ENCODE results near the gene MOBP.
"Not testable (repeated sequence)": the region's sequence is repeated elsewhere in the genome, so short reads cannot be mapped to it uniquely, and the experiment has no call there.

Gene MOBP

DNA sequence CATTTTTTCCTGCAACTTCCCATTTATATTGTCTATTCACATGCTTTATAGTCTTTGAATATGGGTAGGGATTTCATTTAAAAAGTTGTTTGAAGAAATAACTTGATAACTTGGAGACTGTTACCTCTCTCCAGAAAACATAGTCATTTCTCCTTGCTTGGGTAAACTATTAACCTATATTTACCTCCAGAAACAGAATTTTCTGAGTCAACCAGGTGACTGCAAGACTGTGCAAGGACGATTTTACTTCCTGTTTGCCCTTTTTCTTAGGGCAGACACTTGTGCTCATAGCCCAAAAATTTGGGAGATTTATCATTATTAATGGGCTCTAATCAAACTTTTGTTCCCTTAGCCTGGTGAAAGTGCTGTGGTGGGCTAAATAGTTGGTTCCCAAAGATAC, 14.3 kb upstream of the MOBP start:
- DNase-seq = no peak

GRCh38 chr3:39453872-39454271, 13.6 kb upstream of the MOBP start:
- DNase-seq = not testable (repeated sequence)

DNA sequence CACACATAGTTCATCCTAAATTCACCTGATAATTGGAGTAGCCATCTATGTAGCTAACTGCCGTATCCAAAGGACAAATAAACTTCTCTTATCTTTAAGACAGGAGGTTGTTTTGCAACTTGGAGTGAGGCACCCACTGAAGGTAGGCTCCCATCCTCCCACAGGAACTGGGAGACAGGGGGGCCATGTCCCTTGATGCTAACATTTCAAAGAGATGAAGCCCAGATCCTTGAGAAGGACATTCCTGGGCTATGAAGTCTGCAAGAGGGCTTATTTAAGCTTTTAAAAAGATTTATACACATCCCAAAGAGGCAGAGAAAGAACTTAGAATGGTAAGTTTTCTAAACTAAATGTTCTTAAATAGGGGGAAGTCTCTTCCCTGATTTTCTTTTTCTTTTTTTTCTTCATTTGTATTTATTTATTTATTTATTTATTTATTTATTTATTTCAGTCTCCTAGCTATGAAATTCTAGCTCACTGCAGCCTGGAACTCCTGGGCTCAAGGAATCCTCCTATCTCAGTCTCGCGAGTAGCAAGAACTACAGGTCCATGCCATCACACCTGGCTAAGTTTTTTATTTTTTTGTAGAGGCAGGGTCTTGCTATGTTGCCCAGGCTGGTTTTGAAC, 12.8 kb upstream of the MOBP start:
- no peak for DNase-seq

GRCh38 chr3:39456159-39456558, 11.3 kb upstream of the MOBP start:
- DNase-seq = no peak

DNA sequence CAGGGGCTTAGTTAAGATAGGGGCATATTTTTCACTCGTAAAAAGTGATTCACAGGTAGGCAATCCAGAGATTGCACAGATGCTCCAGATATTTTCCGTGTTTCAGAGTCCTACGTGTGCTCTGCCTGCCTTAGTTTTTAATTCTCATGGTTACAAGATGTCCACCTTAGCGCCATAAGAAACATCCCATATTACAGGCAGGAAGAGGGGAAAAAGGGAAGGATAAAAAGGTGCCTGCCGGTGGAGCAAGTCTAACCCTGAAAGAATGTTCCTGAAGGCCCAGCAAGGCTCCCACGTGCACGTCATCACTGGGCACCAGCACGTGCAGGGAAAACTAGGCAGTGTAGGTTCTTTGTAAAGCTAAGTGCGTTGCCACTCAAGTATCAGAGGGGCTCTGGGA, 10.1 kb upstream of the MOBP start:
- no peak for DNase-seq

DNA sequence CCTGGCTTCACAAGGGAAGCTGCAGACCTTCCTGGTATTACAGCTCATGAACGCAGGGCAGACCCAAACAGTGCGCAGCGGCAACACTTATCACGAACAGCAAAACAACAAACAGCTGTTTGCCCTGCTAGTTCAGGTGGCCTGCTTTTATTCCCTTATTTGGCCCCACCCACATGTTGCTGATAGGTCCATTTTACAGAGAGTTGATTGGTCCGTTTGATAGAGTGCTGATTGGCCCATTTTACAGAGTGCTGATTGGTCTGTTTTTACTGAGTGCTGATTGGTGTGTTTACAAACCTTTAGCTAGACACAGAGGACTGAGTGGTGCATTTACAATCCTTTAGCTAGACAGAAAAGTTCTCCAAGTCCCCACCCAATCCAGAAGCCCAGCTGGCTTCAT, 8.9 kb upstream of the MOBP start:
- DNase-seq = not testable (repeated sequence)

DNA sequence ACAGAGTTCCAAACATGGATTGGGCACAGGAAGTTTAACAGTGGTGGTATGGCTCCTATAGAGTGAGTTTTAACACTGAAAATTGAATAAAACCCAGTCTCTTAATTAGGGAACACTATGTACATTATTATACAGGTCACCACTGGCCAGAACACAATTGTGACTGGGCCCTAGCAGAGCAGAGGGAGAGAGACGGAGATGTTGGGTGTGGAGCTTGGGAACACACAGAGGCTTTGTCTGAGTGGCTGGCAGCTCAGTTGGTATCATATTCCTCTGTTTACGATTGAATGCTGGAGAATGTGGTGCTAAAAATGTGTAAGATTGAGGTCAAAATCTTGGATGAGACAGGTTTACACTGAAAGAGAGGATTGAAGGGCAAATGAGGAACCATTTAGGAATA, 6.8 kb upstream of the MOBP start:
- no peak for DNase-seq

DNA sequence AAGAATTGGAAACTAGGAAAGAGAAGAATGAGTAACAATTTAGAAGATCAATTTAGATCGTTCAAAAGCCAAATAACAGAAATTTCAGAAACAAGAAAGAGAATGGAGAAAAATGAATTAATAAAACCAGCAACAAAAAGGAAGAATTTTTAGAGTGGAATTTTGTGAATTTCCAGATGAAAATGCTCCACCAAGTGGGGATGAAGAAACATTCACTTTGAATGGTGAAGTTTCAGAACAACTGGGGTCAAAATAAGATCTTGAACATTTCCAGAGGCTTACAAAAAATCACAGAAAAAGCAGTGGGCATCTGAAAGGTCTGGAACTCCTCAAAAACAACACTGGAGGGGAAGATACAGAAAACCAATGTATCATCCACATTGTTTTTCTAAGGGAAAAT, 4.2 kb upstream of the MOBP start:
- no peak for DNase-seq

- no peak for DNase-seq
Observed at GRCh38 chr3:39466988-39467387, 492 bp upstream of the MOBP start.

DNA sequence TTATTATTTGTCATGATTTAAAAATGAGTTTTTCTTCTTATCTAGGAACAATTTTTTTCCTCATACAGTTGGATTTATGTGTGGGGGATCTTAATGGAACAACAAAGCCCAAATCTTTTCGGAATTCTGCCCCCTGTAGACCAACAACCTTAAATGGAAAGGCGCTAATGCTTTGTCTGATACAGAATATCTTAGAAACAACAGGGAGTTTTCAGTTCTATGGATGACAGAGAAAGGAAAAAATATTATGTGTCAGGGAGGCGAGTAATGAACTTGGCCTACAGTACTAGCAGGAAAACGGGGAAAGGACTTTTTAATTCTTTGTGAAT, 592 bp downstream of the MOBP start:
- no peak for DNase-seq

DNA sequence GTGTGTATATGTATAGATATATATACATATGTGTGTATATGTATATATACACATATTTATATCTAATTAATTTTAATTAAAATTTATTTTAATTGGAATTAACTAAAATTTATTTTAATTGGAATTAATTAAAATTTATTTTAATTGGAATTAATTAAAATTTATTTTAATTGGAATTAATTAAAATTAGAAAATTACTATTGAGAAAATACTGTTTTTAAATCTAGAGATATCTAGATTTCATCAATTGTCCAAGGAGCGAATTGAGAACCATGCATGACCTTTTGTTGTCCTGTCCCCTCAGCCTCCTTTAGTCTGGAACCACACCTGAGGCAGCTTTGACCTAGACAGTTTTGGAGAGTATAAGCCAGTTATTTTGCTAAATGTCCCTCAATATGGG, 1.8 kb downstream of the MOBP start:
- DNase-seq = no peak

DNA sequence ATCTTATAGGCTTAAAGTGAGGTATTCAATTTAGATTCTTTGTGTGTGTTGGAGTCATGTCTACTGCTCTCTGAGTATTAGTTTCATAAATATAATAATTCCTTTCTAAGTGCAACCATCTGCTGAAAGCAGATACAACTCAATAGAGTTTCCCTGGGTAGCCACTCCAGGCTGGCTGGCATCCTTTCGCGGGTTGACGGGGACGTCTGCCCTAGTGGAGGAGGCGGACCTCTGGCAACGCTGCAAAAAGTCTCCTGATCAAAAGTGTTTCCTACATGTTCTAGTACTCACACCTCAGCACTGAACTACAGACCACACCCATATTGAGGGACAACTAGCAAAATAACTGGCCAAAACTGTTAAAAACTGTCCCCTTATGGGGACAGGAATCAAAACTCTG, 2.5 kb downstream of the MOBP start:
- no peak for DNase-seq

- DNase-seq = no peak
Observed at GRCh38 chr3:39471652-39472051, 4.2 kb downstream of the MOBP start.

GRCh38 chr3:39473452-39474125, 6.1 kb downstream of the MOBP start:
- DNase-seq = no peak

GRCh38 chr3:39474126-39474515, 6.6 kb downstream of the MOBP start:
- no peak for DNase-seq

- no peak for DNase-seq
Observed at GRCh38 chr3:39476783-39477182, 9.3 kb downstream of the MOBP start.

DNA sequence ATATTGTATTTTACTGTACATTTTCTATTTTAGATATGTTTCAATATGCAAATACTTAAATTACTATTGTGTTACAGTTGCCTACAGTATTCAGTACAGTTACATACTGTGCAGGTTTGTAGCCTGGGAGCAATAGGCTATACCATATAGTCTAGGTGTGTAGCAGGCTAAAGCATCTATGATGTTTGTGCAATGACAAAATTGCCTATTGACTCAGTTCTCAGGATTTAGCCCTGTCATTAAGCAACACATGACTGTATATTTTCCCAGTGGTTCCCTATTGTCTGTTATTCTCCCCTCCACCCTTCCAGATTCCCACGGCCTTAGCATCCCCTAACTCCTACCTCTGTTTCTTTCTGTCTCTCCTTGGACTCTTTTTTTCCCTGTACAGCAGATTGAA, 10.7 kb downstream of the MOBP start:
- no peak for DNase-seq

DNA sequence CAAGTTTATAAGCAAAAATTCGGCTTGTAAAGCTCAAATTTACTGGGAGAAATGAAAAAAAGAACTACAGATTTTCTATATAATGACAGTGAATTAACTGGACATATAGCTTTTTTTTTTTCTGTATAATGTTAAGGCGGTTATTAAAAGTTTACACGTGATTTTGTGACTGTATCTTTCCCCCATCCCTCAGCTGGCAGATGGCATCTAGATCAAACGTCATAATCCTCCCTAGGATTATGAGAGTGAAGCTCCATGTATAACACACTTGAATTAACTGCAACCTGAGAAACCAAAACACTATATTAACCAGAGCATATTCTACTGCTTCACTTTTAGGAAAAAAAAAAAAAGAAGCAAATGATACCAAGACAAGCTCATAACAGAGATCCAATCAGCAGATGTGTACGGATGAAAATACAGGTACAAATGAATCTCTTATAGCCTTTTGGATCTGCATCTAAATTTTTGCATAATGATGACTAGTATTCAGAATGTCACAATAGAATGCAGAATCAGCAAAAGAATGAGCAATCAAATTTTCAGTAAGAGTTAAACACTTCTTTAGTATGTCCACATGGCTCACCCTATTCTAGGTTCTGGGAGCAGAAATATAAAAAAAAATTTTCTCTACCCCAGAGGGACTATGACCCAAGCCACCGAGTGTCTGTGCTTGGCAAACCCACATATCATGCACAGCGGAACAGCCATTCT, 12.4 kb downstream of the MOBP start:
- DNase-seq = no peak

DNA sequence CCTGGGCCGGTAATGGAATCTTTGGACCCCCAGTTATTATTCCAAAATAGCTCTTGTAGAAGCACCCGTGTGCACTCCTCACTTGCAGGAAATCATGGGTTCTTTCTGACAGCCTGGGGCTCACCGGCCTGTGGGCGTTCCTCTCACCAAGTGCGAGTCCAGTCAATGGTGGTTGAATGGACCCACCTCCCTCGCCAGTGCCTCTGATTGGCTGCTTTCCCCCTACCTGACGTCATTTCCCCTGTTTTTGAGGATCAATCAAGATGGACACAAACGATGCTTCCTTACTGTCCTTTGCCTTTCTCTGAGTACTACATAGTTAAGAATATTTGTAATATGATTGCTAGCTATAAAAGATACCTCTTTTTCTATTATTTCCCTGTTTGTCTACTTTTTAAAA, 18.1 kb downstream of the MOBP start:
- DNase-seq = no peak

GRCh38 chr3:39491014-39491413, 23.5 kb downstream of the MOBP start:
- no peak for DNase-seq

GRCh38 chr3:39491733-39492350, 24.4 kb downstream of the MOBP start:
- DNase-seq = no peak

GRCh38 chr3:39494781-39495180, 27.3 kb downstream of the MOBP start:
- no peak for DNase-seq

- DNase-seq = no peak
Observed at GRCh38 chr3:39497753-39498152, 30.3 kb downstream of the MOBP start.

DNA sequence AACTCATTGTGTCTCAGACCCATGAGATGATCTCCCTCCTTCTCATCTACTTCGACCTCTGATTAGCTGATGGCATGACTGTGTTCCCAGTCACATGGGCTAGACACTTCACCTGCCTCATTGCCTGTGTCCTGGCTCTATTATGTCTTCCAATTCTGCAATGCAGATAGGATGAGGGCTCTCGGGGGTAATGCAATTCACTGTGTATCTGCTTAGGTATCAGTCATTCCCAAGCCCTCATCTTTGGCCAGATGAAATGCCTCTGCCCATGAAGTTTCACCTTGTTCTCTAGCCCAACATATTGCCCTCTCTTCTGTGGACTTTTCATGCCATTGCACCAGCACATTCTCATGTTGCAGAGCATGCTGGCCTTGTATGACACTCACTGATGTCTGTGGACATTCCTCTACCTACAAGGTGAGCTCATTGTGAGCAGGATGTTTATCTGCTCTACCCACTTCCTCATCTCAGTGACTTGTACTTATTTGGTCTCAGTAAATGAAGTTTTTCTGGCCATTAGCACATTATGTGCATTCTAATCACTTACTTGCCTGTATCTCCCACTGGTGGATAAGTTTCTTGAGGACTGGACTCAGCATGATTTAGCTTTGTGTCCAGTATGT, 32.3 kb downstream of the MOBP start:
- no peak for DNase-seq
